ENCODE measurements around the gene SNU13.

DNA sequence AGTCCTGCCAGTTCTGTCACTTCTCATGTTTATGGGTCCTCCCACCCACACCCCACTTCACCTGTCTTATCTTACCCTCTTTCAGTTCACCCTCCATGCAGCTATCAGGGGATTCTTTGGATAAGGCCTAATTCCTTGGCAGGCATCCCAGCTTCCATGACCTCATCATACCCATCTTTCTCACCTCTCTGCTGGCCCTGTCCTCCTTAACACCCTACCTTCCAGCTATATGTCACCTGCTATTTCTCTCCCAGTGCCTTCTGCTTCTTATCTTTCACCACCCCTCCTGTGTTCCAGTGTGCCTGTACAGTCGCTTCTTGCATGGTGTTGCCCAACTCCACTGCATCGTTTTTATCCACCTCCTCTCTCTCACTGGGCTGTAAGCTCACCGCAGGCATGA is 28.3 kb downstream of the SNU13 start:
- TF ChIP-seq CTCF (IDR thresholded peaks at IDR 0.05) (no peak), POLR2A (IDR thresholded peaks at IDR 0.05) (no peak), POLR2AphosphoS5 (IDR thresholded peaks at IDR 0.05) (no peak), EP300 (IDR thresholded peaks at IDR 0.05) (no peak)
